H1 (cell line): Measurements from ENCODE around the gene ASPG. TPM values are rescaled to one million over a fixed set of nuclear protein-coding genes. Genes with fewer than 3 reads are reported as not detected.

Experiments used
- CREB1 ChIP-seq: IDR thresholded peaks from 2 replicates; pipeline ENCODE4 v1.6.1; 2012; ENCODE audit warnings: inconsistent platforms
- HDAC2 ChIP-seq, 2 experiments: fragments of 300-600 bp in 1 of 2; sonication (generic) in 1 of 2; IDR thresholded peaks; 2 replicates each; pipeline ENCODE4 v1.6.1; 2011 to 2012; ENCODE audit warnings: low read depth in 2 of 2, low read length in 2 of 2, mild to moderate bottlenecking in 2 of 2, moderate library complexity in 2 of 2, borderline replicate concordance in 1 of 2, inconsistent platforms in 1 of 2
- SIN3A ChIP-seq, 2 experiments: IDR thresholded peaks in 1 of 2; conservative IDR thresholded peaks in 1 of 2; 2 replicates each; pipeline ENCODE4 v1.6.1; 2011 to 2012; ENCODE audit warnings: low read length in 2 of 2, improper control_type of control experiment in 1 of 2, low read depth in 1 of 2, mild to moderate bottlenecking in 1 of 2
- SP1 ChIP-seq: IDR thresholded peaks from 2 replicates; pipeline ENCODE4 v1.6.1; 2011; ENCODE audit warnings: low read depth, low read length
- SRF ChIP-seq: IDR thresholded peaks from 2 replicates; pipeline ENCODE4 v1.6.1; 2011; ENCODE audit warnings: mild to moderate bottlenecking, low read depth, low read length, moderate library complexity
- ZNF274 ChIP-seq: IDR thresholded peaks from 2 replicates; pipeline ENCODE4 v1.7.0; 2012; ENCODE audit warnings: low read length, borderline replicate concordance; ENCODE audit errors: extremely low read depth
- polyA plus RNA-seq, 7 experiments: library from polyadenylated mRNA; depleted of rRNA in 3 of 7; stranded (reverse) in 5 of 7; unstranded in 2 of 7; fragments of >200 nt in 5 of 7; fragments of 200-250 nt in 2 of 7; gene quantifications; 1 replicate in 5 of 7; 2 replicates in 1 of 7; 4 replicates in 1 of 7; pipeline versions ENCODE4 v1.2.1 to v1.2.3, GENCODE V29; 2011 to 2013; ENCODE audit warnings: missing spikeins in 2 of 7, mixed read lengths in 2 of 7
- total RNA-seq: library from RNA; stranded (reverse); fragmentation: NEBNext Ultra II Directional; extraction: Animal tissue kit (Norgen Biotek cat#: 25700); gene quantifications from 2 replicates; pipeline ENCODE4 v1.2.1, GENCODE V29; 2021
- TF ChIP-seq, protein P1 (sequence below), 3 experiments: IDR thresholded peaks; 1 replicate in 2 of 3; 2 replicates in 1 of 3; pipeline versions ENCODE4 v1.5.1 to v1.6.1; 2011; ENCODE audit warnings: low read length in 3 of 3, mild to moderate bottlenecking in 3 of 3, inconsistent platforms in 2 of 3, low read depth in 1 of 3, moderate library complexity in 1 of 3; ENCODE audit not compliant: insufficient read depth in 1 of 3; ENCODE audit errors: control extremely low read depth in 1 of 3

Gene ASPG
- total and polyA plus RNA-seq, 2 of the 8 experiments (the other 6 are each of a cell fraction or from before 2014, with no cell fraction given), result 0.34 to 0.59 TPM

- TF ChIP-seq HDAC2 (IDR thresholded peaks at IDR 0.05; ENCODE audit: borderline replicate concordance in 1 of 2, low read depth in 2 of 2, low read length in 2 of 2) (no peak), ZNF274 (no peak), CREB1 (no peak), SP1 (no peak), SRF (no peak), SIN3A (conservative IDR thresholded peaks at IDR 0.05 in 1 of 2, IDR thresholded peaks at IDR 0.05 in 1 of 2; ENCODE audit: low read depth in 1 of 2, low read length in 2 of 2) (no peak)
- TF ChIP-seq, protein P1, sequence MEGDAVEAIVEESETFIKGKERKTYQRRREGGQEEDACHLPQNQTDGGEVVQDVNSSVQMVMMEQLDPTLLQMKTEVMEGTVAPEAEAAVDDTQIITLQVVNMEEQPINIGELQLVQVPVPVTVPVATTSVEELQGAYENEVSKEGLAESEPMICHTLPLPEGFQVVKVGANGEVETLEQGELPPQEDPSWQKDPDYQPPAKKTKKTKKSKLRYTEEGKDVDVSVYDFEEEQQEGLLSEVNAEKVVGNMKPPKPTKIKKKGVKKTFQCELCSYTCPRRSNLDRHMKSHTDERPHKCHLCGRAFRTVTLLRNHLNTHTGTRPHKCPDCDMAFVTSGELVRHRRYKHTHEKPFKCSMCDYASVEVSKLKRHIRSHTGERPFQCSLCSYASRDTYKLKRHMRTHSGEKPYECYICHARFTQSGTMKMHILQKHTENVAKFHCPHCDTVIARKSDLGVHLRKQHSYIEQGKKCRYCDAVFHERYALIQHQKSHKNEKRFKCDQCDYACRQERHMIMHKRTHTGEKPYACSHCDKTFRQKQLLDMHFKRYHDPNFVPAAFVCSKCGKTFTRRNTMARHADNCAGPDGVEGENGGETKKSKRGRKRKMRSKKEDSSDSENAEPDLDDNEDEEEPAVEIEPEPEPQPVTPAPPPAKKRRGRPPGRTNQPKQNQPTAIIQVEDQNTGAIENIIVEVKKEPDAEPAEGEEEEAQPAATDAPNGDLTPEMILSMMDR (IDR thresholded peaks at IDR 0.05; ENCODE audit: control extremely low read depth in 1 of 3, insufficient read depth in 1 of 3, low read depth in 1 of 3, low read length in 3 of 3), result no peak
- TF ChIP-seq, all 59 proteins: peak for 0
Measured at GRCh38 chr14:104126753-104127152, 41.3 kb downstream of the ASPG start (continued).
